Spleen (tissue), 7 donors: ENCODE data around the gene BAIAP2L1.

Experiments
- POLR2A ChIP-seq, 3 donors: fragments of 450-650 bp; IDR thresholded peaks; one replicate each; pipeline ENCODE4 v1.5.1; 2017; ENCODE audit warnings: antibody characterized with exemption in 3 of 3, mild to moderate bottlenecking in 1 of 3
- POLR2AphosphoS5 ChIP-seq, 3 donors: sonication (generic); formaldehyde crosslinking; IDR thresholded peaks; one replicate each; pipeline ENCODE4 v1.5.1; 2017; ENCODE audit warnings: antibody characterized with exemption in 3 of 3
- TF ChIP-seq, protein P1 (sequence below), 11 experiments: fragments of 200-600 bp in 7 of 11; fragments of 450-650 bp in 4 of 11; sonication (generic) in 4 of 11; IDR thresholded peaks in 8 of 11; conservative IDR thresholded peaks in 3 of 11; 1 replicate in 7 of 11; 2 replicates in 4 of 11; pipeline versions ENCODE4 v1.4.0 to v1.8.0; 2016 to 2021; ENCODE audit warnings: antibody characterized with exemption in 11 of 11, inconsistent platforms in 4 of 11, mild to moderate bottlenecking in 1 of 11
- donor health status: DM: no; HTN: no; CAD: no; lungs with moderate emphysema.
- donor health status: DM: no; HTN: no; CAD: no.
- donor health status: DM: no; HTN: no; CAD: no.

- TF ChIP-seq, protein P1, sequence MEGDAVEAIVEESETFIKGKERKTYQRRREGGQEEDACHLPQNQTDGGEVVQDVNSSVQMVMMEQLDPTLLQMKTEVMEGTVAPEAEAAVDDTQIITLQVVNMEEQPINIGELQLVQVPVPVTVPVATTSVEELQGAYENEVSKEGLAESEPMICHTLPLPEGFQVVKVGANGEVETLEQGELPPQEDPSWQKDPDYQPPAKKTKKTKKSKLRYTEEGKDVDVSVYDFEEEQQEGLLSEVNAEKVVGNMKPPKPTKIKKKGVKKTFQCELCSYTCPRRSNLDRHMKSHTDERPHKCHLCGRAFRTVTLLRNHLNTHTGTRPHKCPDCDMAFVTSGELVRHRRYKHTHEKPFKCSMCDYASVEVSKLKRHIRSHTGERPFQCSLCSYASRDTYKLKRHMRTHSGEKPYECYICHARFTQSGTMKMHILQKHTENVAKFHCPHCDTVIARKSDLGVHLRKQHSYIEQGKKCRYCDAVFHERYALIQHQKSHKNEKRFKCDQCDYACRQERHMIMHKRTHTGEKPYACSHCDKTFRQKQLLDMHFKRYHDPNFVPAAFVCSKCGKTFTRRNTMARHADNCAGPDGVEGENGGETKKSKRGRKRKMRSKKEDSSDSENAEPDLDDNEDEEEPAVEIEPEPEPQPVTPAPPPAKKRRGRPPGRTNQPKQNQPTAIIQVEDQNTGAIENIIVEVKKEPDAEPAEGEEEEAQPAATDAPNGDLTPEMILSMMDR (IDR thresholded peaks at IDR 0.05 in 8 of 11, conservative IDR thresholded peaks at IDR 0.05 in 3 of 11), result no peak
- TF ChIP-seq POLR2A (IDR thresholded peaks at IDR 0.05), result no peak
- no peak for TF ChIP-seq POLR2AphosphoS5 (IDR thresholded peaks at IDR 0.05)
Measured at GRCh38 chr7:98355250-98355538, 45.7 kb downstream of the BAIAP2L1 start.
